ENCODE results near the gene FTSJ1.
A peak's percentile ranks its signal among the peaks of the same experiment; 100 is the strongest.

The FTSJ1 gene

DNA sequence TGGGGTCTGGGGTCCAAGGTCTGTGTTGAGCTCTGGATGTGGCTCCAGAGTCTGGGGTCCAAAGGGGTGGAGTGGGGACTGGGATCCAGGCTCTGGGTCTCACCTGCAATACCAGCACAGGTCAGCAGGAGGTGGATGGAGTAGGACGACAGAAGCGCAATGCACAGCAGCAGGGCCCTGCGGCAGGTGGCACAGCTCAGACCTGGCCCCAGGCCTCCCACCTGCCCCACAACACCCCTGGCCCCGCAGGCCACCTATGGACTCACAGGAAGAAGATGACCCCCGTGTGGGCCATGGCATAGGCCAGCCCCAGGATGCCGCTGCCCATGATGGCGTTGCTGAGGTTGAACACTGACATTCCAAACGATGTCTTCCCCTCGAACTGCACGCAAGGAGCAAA lies 9.3 kb upstream of the FTSJ1 start:
- ATAC-seq = no peak
- Mint-ChIP-seq H3K4me3 (peak overlapping the region; percentile 44), H3K36me3 (peaks cover 37% of the 10 kb centered on the region), H3K9me3 (no peaks in the 10 kb centered on the region), H3K27ac (no peak overlapping the region), H3K27me3 (no peaks in the 10 kb centered on the region), H3K4me1 (peaks cover 44% of the 10 kb centered on the region)

DNA sequence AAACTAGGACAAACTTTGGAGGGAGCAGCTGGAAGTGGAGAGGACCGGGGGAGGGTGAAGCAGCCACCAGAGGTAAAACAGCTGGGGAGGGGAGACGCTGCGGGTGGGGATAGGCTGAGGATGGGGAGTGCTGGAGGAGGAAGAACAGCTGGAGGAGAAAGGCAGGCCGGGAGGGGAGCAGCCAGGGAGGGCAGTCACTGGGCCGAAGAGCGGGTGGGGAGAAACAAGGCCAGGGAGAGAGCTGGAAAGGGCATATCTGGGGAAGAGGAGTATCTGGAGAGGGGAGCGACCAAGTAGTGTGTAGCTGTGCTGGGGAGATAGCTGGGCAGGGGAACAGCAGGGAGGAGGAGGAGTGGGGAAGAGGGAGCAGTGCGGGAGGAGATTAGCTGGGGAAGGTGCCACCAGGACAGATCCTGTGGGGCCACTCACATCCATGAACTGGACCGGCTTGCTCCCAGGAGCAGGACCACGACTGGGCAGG lies 8.7 kb upstream of the FTSJ1 start:
- Mint-ChIP-seq H3K4me3 (peak overlapping the region; percentile 94), H3K4me1 (peaks cover 44% of the 10 kb centered on the region), H3K27me3 (no peaks in the 10 kb centered on the region), H3K9me3 (no peaks in the 10 kb centered on the region), H3K27ac (peak overlapping the region; percentile 96), H3K36me3 (peaks cover 37% of the 10 kb centered on the region)
- ATAC-seq = no peak

DNA sequence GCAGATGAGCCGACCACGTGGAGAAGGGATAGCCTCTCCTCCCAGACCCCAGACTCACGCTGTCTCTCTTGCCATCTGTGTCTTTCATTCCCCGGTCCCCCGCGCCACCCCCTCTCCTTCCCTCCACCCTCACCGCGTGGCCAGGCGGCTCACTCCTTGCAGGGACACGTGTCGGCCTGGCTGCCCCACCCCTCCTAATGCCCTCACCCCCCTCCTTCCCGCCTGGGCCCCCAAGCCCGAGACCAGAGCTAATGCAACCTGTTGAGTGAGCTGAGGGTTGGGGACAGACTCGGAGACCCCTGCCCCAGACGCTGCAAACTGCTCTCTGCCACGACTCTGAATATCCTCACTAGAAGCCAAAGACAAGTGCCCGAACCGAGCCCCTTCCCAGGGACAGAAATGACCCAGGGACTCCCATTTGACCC lies 7.7 kb upstream of the FTSJ1 start:
- peaks cover 44% of the 10 kb centered on the region for H3K4me1 Mint-ChIP-seq
- ATAC-seq = peak; percentile 65
- no peaks in the 10 kb centered on the region for H3K27me3 Mint-ChIP-seq
- peak overlapping the region; percentile 94 for H3K4me3 Mint-ChIP-seq
- H3K9me3 Mint-ChIP-seq = no peaks in the 10 kb centered on the region
- H3K27ac Mint-ChIP-seq = peak overlapping the region; percentile 96
- H3K36me3 Mint-ChIP-seq = peaks cover 32% of the 10 kb centered on the region

DNA sequence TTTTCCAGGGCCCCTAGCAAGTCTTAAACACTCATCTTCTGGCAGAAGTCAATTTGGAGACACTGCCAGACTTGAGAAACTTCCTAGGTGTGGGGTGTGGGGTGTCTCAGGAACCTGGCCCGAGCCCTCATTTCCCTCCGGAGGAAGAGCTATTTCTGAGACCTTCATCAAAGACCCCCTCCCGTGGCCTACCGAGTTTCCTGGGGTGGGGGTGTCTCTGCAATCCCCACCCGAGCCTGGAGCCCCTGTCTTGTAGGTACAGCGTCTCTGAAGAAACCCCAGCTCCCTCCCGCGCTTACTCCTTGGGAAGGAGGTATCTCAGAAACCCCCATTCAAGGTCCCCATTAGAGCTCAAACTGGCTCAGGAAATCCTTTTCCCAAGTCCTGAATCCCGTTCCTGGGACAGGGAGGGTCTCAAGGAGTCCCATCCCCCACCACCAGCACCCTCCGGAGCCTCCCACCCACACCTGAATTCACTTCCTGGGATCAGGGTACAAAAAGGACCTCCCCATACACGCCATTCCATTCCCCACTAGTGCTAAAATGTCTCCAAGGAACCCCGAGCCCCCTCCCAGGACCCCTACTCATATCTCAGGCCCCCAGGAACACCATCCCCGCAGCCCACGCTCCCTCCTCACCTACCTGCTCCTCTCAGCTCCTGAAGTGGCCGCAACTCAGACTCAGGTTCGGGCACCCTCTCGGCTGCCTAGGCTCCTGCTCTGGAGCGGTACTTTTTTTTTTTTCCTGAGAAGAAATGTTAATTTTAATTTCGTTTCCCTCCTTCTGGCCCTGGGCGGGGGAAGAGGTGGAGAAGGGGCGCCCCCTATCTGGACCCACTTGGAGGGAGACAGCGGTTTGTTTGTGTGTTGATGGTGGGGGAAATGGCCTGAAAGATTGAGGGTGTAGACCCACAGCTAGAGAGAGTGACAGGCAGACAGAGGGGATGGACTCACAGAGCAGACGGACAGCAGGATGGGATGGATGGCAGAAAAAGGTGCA lies 7.0 kb upstream of the FTSJ1 start:
- H3K27ac Mint-ChIP-seq = peak overlapping the region; percentile 96
- peaks cover 44% of the 10 kb centered on the region for H3K4me1 Mint-ChIP-seq

DNA sequence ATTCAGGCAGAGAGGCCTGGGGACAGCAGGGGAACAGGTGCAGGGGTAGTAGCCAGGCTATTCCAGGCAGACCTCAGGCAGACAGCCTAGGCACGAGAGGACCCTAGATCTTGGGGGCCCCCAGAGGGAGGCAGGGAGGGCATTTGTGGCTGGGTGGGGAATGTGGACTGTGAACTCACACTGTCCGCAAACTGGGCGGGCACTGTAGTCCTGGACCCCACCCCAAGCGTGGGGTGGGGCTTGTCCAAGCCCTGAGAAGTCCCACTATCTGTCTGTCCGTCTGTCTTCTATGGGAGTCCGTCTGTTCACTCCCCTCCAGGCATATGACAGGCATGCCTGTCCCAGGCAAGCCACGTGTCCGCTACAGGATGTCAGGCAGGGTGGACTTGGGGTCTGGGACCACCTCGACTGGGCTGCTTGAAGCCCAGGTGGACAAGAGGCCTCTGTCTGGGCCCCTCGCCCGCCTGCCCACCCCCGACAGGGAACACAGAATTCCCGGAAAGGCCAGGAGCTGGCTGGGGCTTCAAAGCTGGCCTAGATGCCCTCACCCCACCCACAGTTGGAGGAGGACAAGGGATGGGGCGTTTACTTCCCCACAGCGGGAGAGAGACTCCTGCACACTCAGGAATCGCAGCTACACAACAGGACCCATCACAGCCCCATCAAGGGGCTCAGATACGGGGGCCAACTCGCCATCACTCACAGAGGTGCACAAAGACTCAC lies 5.7 kb upstream of the FTSJ1 start, which contains the start of gene SLC38A5:
SLC38A5 (minus strand) TSS at position 151 of the 723 bp plus-strand sequence. CDS start 2,336 bp downstream, outside the sequence.
- Mint-ChIP-seq H3K27me3 (no peaks in the 10 kb centered on the region), H3K9me3 (no peaks in the 10 kb centered on the region), H3K4me3 (peak within 1 kb of the TSS; percentile 94), H3K27ac (peak within 1 kb of the TSS; percentile 96), H3K36me3 (peaks cover 19% of the 10 kb centered on the region), H3K4me1 (peaks cover 44% of the 10 kb centered on the region)
- no peak for ATAC-seq

More for the DNA sequence above, 7.0 kb upstream of the FTSJ1 start:
- peaks cover 26% of the 10 kb centered on the region for H3K36me3 Mint-ChIP-seq
- no peaks in the 10 kb centered on the region for H3K27me3 Mint-ChIP-seq
- peak overlapping the region; percentile 94 for H3K4me3 Mint-ChIP-seq
- no peaks in the 10 kb centered on the region for H3K9me3 Mint-ChIP-seq
- peak; percentile 54 for ATAC-seq

DNA sequence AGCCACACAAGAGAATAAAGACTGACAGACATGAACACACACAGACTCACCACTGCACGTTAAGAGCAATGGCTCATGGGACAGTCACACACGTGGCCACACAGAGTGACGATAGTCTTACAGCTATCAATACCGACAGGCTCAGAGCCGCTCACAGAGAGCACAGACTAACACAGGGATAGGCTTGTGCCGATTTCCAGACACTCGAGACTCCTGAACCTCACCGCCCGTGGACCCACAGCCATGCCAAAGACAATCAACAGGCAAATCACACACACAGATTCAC lies 5.2 kb upstream of the FTSJ1 start:
- Mint-ChIP-seq H3K4me3 (no peak overlapping the region), H3K27ac (no peak overlapping the region), H3K27me3 (no peaks in the 10 kb centered on the region), H3K4me1 (peaks cover 40% of the 10 kb centered on the region), H3K36me3 (peaks cover 14% of the 10 kb centered on the region), H3K9me3 (no peaks in the 10 kb centered on the region)
- ATAC-seq = no peak

DNA sequence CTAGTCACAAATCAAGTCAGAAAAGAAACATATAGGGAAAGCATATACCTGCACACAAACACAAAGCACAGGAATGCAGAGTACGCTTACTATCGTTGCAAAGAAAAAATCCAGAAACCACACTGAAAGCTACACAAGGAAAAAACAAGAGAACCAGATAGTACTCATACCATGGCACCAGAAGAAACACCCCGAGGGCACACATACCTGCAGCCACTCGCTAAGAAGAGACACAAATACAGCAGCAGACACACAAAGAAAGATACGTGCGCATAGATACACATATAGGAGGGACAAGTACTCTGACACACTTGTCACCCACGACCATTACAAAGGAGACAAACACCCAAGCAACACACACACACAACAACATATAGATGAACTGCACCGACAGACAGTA lies 4.5 kb upstream of the FTSJ1 start:
- no peak overlapping the region for H3K27ac Mint-ChIP-seq
- no peak for ATAC-seq
- H3K36me3 Mint-ChIP-seq = peaks cover 7% of the 10 kb centered on the region
- H3K27me3 Mint-ChIP-seq = no peaks in the 10 kb centered on the region
- peaks cover 35% of the 10 kb centered on the region for H3K4me1 Mint-ChIP-seq
- H3K9me3 Mint-ChIP-seq = no peaks in the 10 kb centered on the region
- H3K4me3 Mint-ChIP-seq = no peak overlapping the region

DNA sequence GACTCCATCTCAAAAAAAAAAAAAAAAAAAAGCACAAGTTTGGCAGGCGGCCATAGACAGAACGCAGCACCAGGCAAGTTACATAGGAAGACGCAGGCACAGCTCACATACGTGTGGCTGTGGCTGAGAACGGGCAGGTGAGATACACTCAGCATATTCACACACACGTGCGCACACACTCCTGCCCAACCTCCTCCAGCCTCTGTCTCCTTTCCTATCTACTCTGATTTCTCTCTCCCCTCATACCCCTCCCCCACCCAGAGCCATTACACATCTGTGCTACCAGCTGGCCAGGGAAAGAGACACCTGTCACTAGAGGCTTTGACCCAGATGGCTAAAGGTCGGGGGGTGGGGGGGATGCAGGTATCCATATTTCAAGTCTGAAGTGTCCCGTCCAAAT lies 3.8 kb upstream of the FTSJ1 start:
- Mint-ChIP-seq H3K27me3 (no peaks in the 10 kb centered on the region), H3K9me3 (no peaks in the 10 kb centered on the region), H3K36me3 (peaks cover under 1% of the 10 kb centered on the region)

DNA sequence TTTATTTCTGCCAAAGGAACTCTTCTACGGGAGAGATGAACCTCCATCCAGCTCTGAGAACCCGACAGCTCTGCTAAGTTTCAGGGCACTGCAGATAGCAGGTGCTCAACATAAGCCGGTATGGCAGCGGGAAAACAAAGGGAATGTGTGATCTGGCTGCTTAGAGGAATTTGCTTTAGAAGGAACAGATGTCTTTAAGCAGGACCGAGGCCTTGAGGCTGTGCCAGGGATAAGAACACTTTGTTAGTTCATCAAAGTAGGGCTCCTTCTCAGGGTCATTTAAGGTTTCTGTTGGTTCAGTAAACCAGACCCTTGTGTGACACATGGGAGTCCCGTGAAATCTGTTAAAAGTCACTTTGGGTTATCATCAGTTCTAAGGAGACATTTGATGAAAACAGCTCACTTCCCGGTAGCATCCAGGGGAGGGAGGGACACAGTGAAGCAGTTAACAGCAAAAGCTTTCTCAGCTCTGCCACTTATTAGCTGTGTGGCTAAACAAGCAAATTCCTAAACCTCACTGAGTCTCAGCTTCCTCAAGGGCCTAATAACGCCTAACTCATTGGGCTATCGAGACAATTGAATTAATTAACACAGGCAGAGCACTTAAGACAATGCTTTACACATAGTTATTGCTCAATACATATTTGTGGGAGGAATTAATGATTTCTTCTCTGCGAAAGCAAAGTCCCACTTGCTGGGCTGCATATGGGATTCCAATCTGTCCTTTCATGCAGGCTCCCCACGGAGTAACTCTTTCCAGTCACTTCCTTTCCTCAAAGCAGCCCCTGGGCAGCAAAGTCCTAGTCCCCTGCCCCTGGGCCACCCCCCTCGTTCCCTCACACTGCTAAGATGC lies 2.9 kb upstream of the FTSJ1 start:
- ATAC-seq = no peak
- Mint-ChIP-seq H3K27me3 (no peaks in the 10 kb centered on the region), H3K27ac (no peak overlapping the region), H3K9me3 (no peaks in the 10 kb centered on the region), H3K36me3 (peaks cover 8% of the 10 kb centered on the region), H3K4me1 (peaks cover 35% of the 10 kb centered on the region), H3K4me3 (no peak overlapping the region)

More for the DNA sequence above, 3.8 kb upstream of the FTSJ1 start:
- Mint-ChIP-seq H3K4me3 (no peak overlapping the region), H3K27ac (no peak overlapping the region), H3K4me1 (peaks cover 35% of the 10 kb centered on the region)
- no peak for ATAC-seq

DNA sequence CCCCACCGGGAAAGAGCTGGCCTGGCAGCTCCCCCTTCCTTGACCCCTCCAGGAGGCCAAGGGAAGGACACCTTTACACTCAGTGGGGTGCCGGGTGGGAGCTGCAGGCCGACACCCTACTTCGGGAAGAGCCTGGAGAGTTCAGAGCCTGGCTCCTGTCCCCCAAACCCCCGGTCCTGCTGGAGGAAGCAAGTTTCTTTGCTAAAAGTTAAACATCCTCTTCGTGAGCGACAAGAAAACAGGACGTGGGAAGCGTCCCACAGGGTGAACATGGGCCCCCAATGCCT lies 2.4 kb upstream of the FTSJ1 start:
- no peak for ATAC-seq
- H3K36me3 Mint-ChIP-seq = peaks cover 14% of the 10 kb centered on the region
- H3K27me3 Mint-ChIP-seq = no peaks in the 10 kb centered on the region
- no peak overlapping the region for H3K4me3 Mint-ChIP-seq
- H3K27ac Mint-ChIP-seq = no peak overlapping the region
- peaks cover 34% of the 10 kb centered on the region for H3K4me1 Mint-ChIP-seq
- H3K9me3 Mint-ChIP-seq = no peaks in the 10 kb centered on the region

DNA sequence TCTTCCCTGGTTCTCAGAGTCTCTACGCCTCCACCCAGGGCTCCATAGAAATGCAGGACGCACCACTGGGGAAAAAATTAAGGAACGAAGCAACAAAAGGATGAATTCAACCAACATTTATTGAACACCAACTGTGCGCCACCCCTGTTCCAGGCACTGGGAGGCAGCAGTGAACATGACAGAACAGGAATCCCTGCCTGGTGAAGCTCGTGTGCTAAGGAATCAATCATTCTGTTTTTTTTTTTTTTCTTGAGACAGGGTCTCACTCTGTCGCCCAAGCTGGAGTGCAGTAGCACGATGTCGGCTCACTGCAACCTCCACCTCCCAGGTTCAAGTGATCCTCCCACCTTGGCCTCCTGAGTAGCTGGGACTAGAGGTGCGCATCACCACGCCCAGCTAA lies 1.9 kb upstream of the FTSJ1 start:
- H3K27me3 Mint-ChIP-seq = no peaks in the 10 kb centered on the region
- no peaks in the 10 kb centered on the region for H3K9me3 Mint-ChIP-seq
- H3K4me3 Mint-ChIP-seq = no peak overlapping the region
- no peak overlapping the region for H3K27ac Mint-ChIP-seq
- ATAC-seq = no peak
- peaks cover 31% of the 10 kb centered on the region for H3K4me1 Mint-ChIP-seq
- peaks cover 19% of the 10 kb centered on the region for H3K36me3 Mint-ChIP-seq

DNA sequence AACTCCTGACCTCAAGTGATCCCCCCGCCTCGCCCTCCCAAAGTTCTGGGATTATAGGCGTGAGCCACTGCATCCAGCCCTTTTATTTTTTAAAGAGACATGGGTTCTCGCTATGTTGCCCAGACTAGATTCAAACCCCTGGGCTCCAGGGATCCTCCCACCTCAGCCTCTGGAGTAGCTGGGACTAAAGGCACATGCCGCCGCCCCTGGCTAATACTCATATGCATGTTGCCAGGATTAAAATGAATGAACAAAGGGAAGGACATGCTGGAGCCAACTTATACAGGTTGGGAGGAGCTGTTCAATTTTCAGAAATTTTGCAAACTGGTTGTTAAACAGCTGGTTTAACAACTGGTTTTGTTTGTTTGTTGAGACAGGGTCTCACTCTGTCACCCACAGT lies 1.4 kb upstream of the FTSJ1 start:
- H3K9me3 Mint-ChIP-seq = no peaks in the 10 kb centered on the region
- H3K27ac Mint-ChIP-seq = peak overlapping the region; percentile 94
- H3K36me3 Mint-ChIP-seq = peaks cover 22% of the 10 kb centered on the region

DNA sequence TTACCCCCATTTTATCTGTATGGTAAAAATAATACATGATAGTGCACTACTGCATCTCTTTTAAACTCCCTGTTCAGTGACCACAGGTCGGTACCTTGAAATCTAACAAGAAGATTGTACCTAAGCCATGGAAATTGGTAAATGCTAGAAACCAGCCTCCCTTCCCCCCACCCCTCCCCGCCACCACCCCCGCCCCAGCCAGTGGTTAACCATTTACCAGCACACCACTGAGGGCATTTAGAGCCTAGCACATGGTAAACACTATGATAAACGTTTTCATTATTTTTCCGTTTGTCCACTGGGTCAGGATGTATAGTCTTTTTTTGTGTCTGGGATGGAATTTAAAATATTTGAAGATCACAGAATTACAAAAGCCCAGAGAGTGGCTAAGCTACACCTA lies 703 bp upstream of the FTSJ1 start:
- Mint-ChIP-seq H3K27ac (peak overlapping the region; percentile 94), H3K4me3 (peak overlapping the region; percentile 81), H3K36me3 (peaks cover 26% of the 10 kb centered on the region), H3K9me3 (no peaks in the 10 kb centered on the region), H3K4me1 (peaks cover 23% of the 10 kb centered on the region), H3K27me3 (no peaks in the 10 kb centered on the region)
- ATAC-seq = no peak

More for the DNA sequence above, 1.4 kb upstream of the FTSJ1 start:
- peaks cover 26% of the 10 kb centered on the region for H3K4me1 Mint-ChIP-seq
- no peak for ATAC-seq
- H3K4me3 Mint-ChIP-seq = peak overlapping the region; percentile 81
- no peaks in the 10 kb centered on the region for H3K27me3 Mint-ChIP-seq

DNA sequence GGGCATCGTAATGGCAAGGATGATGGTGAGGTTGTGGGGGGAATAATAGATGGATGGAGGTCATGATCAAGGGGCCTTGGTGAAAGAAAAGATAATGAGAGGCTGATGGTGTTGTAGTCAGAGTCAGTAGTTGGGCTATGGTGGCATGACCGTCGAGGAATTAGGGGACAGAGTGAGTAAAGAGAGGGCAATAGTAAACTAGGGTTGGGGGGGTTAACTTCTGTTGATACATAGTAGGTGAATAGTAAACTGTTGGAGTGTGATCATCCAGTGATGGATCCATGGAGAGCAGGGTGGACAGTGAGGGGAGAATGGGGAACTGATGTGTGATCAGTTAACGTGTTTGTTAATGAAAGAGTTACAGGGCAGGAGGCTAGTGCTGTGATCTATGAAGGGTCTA lies 920 bp downstream of the FTSJ1 start:
- Mint-ChIP-seq H3K4me3 (peak overlapping the region; percentile 81), H3K4me1 (peaks cover 23% of the 10 kb centered on the region), H3K9me3 (no peaks in the 10 kb centered on the region), H3K27ac (peak overlapping the region; percentile 94), H3K27me3 (no peaks in the 10 kb centered on the region), H3K36me3 (peaks cover 37% of the 10 kb centered on the region)
- ATAC-seq = no peak
